Measurements from ENCODE around the gene STAMBP.
"Not testable (repeated sequence)": the region's sequence is repeated elsewhere in the genome, so short reads cannot be mapped to it uniquely, and the experiment has no call there.

Gene STAMBP

GRCh38 chr2:73887596-73888353, 59.0 kb downstream of the STAMBP start:
- DNase-seq = not testable (repeated sequence)

- DNase-seq = no peak
Measured at GRCh38 chr2:73888388-73888787, 59.6 kb downstream of the STAMBP start.

GRCh38 chr2:73889206-73889605, 60.4 kb downstream of the STAMBP start:
- DNase-seq = no peak

- no peak for DNase-seq
Measured at GRCh38 chr2:73890301-73891092, 61.7 kb downstream of the STAMBP start.

- DNase-seq = no peak
Measured at GRCh38 chr2:73891276-73891901, 62.6 kb downstream of the STAMBP start.

- DNase-seq = no peak
Measured at GRCh38 chr2:73892631-73893329, 64.0 kb downstream of the STAMBP start, which contains the start of gene ACTG2. Gene ACTG2 (plus strand): TSS chr2:73893008. CDS start chr2:73901312, 8,304 bp downstream.

GRCh38 chr2:73893764-73894474, 65.2 kb downstream of the STAMBP start:
- no peak for DNase-seq

GRCh38 chr2:73894475-73894850, 65.7 kb downstream of the STAMBP start:
- DNase-seq = no peak

- no peak for DNase-seq
Measured at GRCh38 chr2:73894877-73895276, 66.1 kb downstream of the STAMBP start.

- DNase-seq = no peak
Measured at GRCh38 chr2:73895473-73895872, 66.7 kb downstream of the STAMBP start.

- peak in 1 of 2 donors; percentile 4 for DNase-seq
Measured at GRCh38 chr2:73896362-73897239, 67.8 kb downstream of the STAMBP start.

GRCh38 chr2:73897240-73897583, 68.5 kb downstream of the STAMBP start:
- DNase-seq = no peak

- no peak for DNase-seq
Measured at GRCh38 chr2:73897934-73898333, 69.2 kb downstream of the STAMBP start.

- no peak for DNase-seq
Measured at GRCh38 chr2:73899801-73900336, 71.1 kb downstream of the STAMBP start.

GRCh38 chr2:73901143-73901542, 72.4 kb downstream of the STAMBP start:
- DNase-seq = no peak

GRCh38 chr2:73902284-73902683, 73.5 kb downstream of the STAMBP start:
- DNase-seq = no peak

GRCh38 chr2:73903313-73903712, 74.6 kb downstream of the STAMBP start:
- no peak for DNase-seq

- DNase-seq = not testable (repeated sequence)
Measured at GRCh38 chr2:73903949-73904613, 75.3 kb downstream of the STAMBP start.

- no peak for DNase-seq
Measured at GRCh38 chr2:73904952-73905351, 76.2 kb downstream of the STAMBP start.

GRCh38 chr2:73906847-73907505, 78.2 kb downstream of the STAMBP start:
- no peak for DNase-seq

Data from inflammatory macrophage (primary cell).